CD4-positive, alpha-beta T cell treated with Interleukin-21 for 1 hour (primary cell): ENCODE data around the gene NHEJ1.
A peak's percentile ranks its signal among the peaks of the same experiment; 100 is the strongest.
"Not testable (repeated sequence)": the region's sequence is repeated elsewhere in the genome, so short reads cannot be mapped to it uniquely, and the experiment has no call there.

ENCODE experiments used
- DNase-seq: peaks from one replicate; pipeline ENCODE4 v3.0.0-alpha.2; 2020

NHEJ1 gene

GRCh38 chr2:219160186-219161017 lies at the start of gene NHEJ1:
Gene NHEJ1, minus strand, starts transcription at chr2:219160815. Its CDS starts 2,453 bp downstream, at chr2:219158362.
- peak; percentile 94 for DNase-seq

- no peak for DNase-seq
These were observed 48.9 kb upstream of the NHEJ1 start for GRCh38 chr2:219209236-219210195.

GRCh38 chr2:219207884-219208740 lies 47.5 kb upstream of the NHEJ1 start:
- no peak for DNase-seq

GRCh38 chr2:219207134-219207883 lies 46.7 kb upstream of the NHEJ1 start:
- no peak for DNase-seq

GRCh38 chr2:219206328-219207133 lies 45.9 kb upstream of the NHEJ1 start, which contains the start of gene ZFAND2B:
Gene ZFAND2B, plus strand, starts transcription at chr2:219206782. Its CDS starts 206 bp downstream, at chr2:219206988.
- peak; percentile 95 for DNase-seq

GRCh38 chr2:219205981-219206327 lies 45.3 kb upstream of the NHEJ1 start:
- no peak for DNase-seq

- no peak for DNase-seq
These were observed 44.5 kb upstream of the NHEJ1 start for GRCh38 chr2:219205165-219205538.

- DNase-seq = no peak
These were observed 44.0 kb upstream of the NHEJ1 start for GRCh38 chr2:219204425-219205164.

- DNase-seq = not testable (repeated sequence)
These were observed 40.7 kb upstream of the NHEJ1 start for GRCh38 chr2:219201331-219201730.

- peak; percentile 63 for DNase-seq
These were observed 40.1 kb upstream of the NHEJ1 start for GRCh38 chr2:219200502-219201326.

GRCh38 chr2:219199470-219200211 lies 39.0 kb upstream of the NHEJ1 start:
- no peak for DNase-seq

- no peak for DNase-seq
These were observed 38.4 kb upstream of the NHEJ1 start for GRCh38 chr2:219198974-219199373.

- no peak for DNase-seq
These were observed 36.8 kb upstream of the NHEJ1 start for GRCh38 chr2:219197388-219197787.

- DNase-seq = no peak
These were observed 26.3 kb upstream of the NHEJ1 start for GRCh38 chr2:219186754-219187456.

GRCh38 chr2:219184121-219184520 lies 23.5 kb upstream of the NHEJ1 start:
- no peak for DNase-seq

GRCh38 chr2:219183151-219183772 lies 22.6 kb upstream of the NHEJ1 start:
- no peak for DNase-seq
